Measurements from ENCODE around the gene ABCF2. TPM values are rescaled to one million over a fixed set of nuclear protein-coding genes. Genes with fewer than 3 reads are reported as not detected.

Gene ABCF2
- total RNA-seq, 1 donor from 2014 or later, result 23.9 TPM

DNA sequence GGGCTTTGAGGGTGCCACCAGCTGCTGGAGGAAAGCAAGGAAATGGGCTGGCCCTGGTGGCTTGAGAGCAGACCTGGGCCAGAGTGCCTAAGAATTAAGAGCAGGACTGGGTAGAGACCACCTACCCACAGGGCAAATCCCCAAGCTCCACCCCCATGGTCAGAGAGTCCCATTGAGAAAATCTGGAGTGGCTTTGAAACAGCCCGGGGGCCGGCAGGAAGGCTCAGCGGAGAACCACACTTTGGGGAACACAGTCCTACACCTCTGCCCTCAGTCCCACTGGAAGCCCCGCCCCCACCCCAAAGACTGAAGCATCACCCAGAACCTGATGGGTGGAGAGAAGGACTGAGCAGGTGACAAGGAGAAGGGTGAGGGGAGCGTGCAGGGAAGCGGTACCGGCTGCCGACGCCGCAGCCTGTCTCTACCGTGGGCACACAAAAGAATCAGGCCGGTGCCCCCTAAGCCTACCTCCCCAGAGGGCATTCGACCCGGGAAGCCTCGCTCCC lies 17.9 kb upstream of the ABCF2 start:
- intact Hi-C loops (cut with DNase I), result loop anchor here (5.0 to 10.0 kb wide), 2 partner anchors 57 to 120 kb away; no protein-coding TSS in a partner anchor
- DNase-seq (no peak), ATAC-seq (ENCODE audit: poor library complexity) (no peak)

DNA sequence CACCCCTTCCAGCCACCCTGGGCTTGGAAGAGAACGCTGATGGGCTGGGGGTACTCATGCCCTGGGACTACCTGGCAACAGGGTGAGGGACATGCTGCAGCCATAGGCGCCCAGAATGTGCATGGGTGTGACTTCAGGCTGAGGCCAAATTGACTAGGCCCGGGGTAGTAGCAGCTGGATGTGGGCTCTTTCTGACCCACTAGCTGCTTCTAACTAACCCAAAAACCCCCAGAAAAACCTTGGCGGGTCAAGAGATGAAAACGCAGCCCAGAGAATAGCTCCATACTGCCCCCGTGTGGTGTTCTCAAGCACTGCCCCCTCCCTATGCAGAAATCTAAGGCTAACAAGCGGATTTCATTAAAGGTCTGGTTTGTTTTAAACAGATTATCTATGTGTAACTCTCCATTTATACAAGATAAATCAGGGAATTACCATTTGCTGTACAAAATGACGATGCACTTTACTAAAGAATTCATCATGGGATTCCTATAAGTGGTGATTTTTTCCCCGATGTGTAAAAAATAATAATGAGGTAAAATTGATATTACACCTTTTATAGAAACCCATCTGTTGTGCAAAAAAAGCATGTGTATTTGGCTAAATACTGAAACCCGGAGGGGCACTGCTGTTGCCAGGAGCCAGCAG lies 17.3 kb upstream of the ABCF2 start:
- intact Hi-C loops (cut with DNase I), result loop anchor here (10.0 kb wide), 1 partner anchor 120 kb away; no protein-coding TSS in a partner anchor
- ATAC-seq (ENCODE audit: poor library complexity), result no peak

GRCh38 chr7:151243408-151244195 lies 16.6 kb upstream of the ABCF2 start:
- intact Hi-C loops (cut with DNase I), result loop anchor here (10.0 kb wide), 1 partner anchor 119 kb away; no protein-coding TSS in a partner anchor
- ATAC-seq (ENCODE audit: poor library complexity) (no peak), DNase-seq (no peak)

More for the DNA sequence above, 17.3 kb upstream of the ABCF2 start:
- no peak for DNase-seq

- ATAC-seq (ENCODE audit: poor library complexity) (no peak), DNase-seq (no peak)
- intact Hi-C loops (cut with DNase I), result loop anchor here (10.0 kb wide), 1 partner anchor 118 kb away; no protein-coding TSS in a partner anchor
Measured at GRCh38 chr7:151243045-151243349, 16.0 kb upstream of the ABCF2 start.

- intact Hi-C loops (cut with DNase I), result loop anchor here (10.0 kb wide), 1 partner anchor 118 kb away; no protein-coding TSS in a partner anchor
Measured at GRCh38 chr7:151242159-151243044, 15.4 kb upstream of the ABCF2 start.

DNA sequence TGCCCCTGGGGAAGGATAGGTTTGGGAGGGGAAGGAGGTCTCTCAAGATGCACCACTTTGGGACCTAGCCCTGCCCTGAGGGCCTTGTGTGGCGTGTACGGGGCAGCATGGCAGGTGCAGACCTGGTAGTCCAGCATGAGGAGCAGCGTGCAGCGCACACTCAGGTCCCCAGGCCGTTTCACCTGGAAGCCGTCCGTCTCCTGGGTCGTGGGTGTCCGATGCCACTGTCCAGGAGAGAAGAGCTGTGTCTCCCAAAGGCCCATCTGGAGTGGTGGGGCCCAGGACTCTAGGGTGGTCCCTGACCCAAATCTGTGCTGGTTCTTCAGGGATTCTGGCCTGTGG lies 14.7 kb upstream of the ABCF2 start:
- intact Hi-C loops (cut with DNase I), result loop anchor here (10.0 kb wide), 1 partner anchor 117 kb away; no protein-coding TSS in a partner anchor
- no peak for DNase-seq
- no peak for ATAC-seq (ENCODE audit: poor library complexity)

More at GRCh38 chr7:151242159-151243044, 15.4 kb upstream of the ABCF2 start:
- no peak for DNase-seq
- no peak for ATAC-seq (ENCODE audit: poor library complexity)

GRCh38 chr7:151240942-151241754 lies 14.1 kb upstream of the ABCF2 start:
- DNase-seq, result no peak
- intact Hi-C loops (cut with DNase I), result loop anchor here (10.0 kb wide), 1 partner anchor 116 kb away; no protein-coding TSS in a partner anchor
- ATAC-seq (ENCODE audit: poor library complexity), result no peak

GRCh38 chr7:151240536-151240935 lies 13.5 kb upstream of the ABCF2 start:
- DNase-seq (no peak), ATAC-seq (ENCODE audit: poor library complexity) (peak; percentile 36)
- intact Hi-C loops (cut with DNase I), result loop anchor here (10.0 kb wide), 1 partner anchor 116 kb away; no protein-coding TSS in a partner anchor

DNA sequence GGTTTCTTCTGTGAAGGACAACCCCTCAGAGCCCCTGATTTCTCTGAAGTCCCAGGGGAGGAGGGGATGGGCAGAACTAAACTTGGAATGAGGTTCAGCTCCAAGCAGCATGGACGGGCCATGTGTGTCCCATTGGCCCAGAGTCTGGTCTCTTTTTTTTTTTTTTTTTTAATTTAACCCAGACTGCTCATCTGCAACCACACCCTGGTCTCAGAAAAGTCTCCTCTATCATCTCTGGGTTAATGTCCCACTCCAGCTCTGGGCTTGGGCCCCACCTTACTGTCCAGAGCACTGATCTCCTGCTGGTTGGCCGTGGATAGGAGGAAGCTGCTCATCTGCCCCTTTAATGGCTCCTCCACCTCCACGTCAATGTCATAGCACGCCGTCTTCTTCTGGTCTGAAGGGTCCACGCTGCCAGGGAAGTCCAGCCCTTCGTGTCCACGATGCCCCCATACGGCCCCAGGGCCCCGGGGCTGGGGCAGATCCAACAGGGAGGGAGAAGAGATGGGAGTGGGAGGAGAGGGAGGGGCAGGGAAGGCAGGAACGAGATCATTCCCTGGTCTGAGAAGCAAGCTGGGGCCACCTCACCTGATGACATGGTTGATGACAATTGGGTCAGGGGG lies 12.9 kb upstream of the ABCF2 start:
- intact Hi-C loops (cut with DNase I), result loop anchor here (10.0 kb wide), 1 partner anchor 115 kb away; no protein-coding TSS in a partner anchor
- no peak for ATAC-seq (ENCODE audit: poor library complexity)
- DNase-seq, result no peak

DNA sequence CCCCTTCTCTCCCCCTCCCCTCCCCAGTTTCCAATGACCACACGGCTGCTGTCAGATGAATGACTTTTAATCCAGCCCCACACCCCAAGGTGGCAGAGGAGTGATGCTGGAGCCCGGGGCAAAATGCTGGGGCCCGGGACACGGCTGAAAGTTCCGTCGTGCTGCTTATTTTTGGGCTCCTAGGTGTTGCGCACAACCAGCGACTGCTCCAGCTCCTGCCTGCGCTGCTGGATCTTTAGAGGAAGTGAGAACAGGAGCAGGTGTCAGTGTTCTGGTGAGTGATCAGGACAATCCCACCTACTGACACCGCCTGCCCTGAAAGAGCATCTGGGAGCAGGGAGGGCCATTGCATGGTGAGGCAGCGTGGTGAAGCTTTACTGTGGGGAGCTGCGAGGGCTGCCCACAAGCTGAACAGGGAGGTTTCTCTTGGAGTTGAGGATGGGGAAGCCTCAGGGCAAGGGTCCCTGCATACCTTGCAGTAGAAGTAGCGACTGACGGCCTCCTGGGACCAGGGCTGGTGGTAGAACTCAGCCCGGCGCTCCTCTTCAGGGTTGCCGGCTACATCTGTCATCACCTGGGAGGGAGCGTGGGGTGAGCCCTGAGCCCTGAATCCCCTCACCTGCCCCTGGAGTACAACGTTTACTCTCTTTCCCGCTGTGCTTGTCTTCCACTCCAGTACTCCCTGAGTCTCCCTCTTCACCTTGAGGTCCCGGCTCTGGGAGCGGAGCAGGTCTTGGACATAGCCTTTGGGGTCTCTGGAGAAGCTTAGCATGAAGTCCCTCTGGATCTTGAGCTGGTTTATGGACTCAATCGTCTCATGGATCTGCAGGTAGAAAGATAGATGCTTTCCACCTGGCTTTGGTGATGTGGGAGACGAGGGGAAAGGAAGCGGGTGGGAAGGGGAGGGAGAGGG lies 12.2 kb upstream of the ABCF2 start:
- no peak for ATAC-seq (ENCODE audit: poor library complexity)
- intact Hi-C loops (cut with DNase I), result no loop called here
- DNase-seq, result no peak

- ATAC-seq (ENCODE audit: poor library complexity), result no peak
- intact Hi-C loops (cut with DNase I), result no loop called here
- DNase-seq, result no peak
Measured at GRCh38 chr7:151238190-151238810, 11.3 kb upstream of the ABCF2 start.

DNA sequence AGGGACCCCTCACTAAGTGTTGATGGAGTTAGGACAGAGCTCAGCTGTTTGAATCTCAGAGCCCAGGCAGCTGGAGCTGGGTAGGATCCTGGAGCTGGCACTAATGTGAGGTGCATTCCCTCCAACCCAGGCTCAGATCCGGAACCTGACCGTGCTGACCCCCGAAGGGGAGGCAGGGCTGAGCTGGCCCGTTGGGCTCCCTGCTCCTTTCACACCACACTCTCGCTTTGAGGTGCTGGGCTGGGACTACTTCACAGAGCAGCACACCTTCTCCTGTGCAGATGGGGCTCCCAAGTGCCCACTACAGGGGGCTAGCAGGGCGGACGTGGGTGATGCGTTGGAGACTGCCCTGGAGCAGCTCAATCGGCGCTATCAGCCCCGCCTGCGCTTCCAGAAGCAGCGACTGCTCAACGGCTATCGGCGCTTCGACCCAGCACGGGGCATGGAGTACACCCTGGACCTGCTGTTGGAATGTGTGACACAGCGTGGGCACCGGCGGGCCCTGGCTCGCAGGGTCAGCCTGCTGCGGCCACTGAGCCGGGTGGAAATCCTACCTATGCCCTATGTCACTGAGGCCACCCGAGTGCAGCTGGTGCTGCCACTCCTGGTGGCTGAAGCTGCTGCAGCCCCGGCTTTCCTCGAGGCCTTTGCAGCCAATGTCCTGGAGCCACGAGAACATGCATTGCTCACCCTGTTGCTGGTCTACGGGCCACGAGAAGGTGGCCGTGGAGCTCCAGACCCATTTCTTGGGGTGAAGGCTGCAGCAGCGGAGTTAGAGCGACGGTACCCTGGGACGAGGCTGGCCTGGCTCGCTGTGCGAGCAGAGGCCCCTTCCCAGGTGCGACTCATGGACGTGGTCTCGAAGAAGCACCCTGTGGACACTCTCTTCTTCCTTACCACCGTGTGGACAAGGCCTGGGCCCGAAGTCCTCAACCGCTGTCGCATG lies 10.5 kb upstream of the ABCF2 start:
- DNase-seq (no peak), ATAC-seq (ENCODE audit: poor library complexity) (no peak)
- intact Hi-C loops (cut with DNase I), result no loop called here

- DNase-seq, result no peak
- no peak for ATAC-seq (ENCODE audit: poor library complexity)
- intact Hi-C loops (cut with DNase I), result no loop called here
Measured at GRCh38 chr7:151236406-151236805, 9.4 kb upstream of the ABCF2 start.

GRCh38 chr7:151235091-151235787 lies 8.2 kb upstream of the ABCF2 start:
- intact Hi-C loops (cut with DNase I), result no loop called here
- DNase-seq, result no peak
- ATAC-seq (ENCODE audit: poor library complexity), result no peak

DNA sequence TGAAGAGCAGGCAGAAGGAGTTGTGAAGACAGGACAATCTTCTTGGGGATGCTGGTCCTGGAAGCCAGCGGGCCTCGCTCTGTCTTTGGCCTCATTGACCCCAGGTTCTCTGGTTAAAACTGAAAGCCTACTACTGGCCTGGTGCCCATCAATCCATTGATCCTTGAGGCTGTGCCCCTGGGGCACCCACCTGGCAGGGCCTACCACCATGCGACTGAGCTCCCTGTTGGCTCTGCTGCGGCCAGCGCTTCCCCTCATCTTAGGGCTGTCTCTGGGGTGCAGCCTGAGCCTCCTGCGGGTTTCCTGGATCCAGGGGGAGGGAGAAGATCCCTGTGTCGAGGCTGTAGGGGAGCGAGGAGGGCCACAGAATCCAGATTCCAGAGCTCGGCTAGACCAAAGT lies 6.8 kb upstream of the ABCF2 start:
- no peak for DNase-seq
- ATAC-seq (ENCODE audit: poor library complexity), result no peak
- intact Hi-C loops (cut with DNase I), result no loop called here
